Astrocyte (in vitro differentiated cells and primary cell): ENCODE results near the gene SYDE2.

Source experiments
- EZH2 ChIP-seq: IDR thresholded peaks from 2 replicates; pipeline ENCODE4 v1.6.1; 2012; ENCODE audit warnings: mild to moderate bottlenecking, low read length, inconsistent platforms; ENCODE audit not compliant: insufficient read depth
- TF ChIP-seq, protein P1 (sequence below): IDR thresholded peaks from 2 replicates; pipeline ENCODE4 v1.5.1; 2011; ENCODE audit warnings: low read depth, mild to moderate bottlenecking, inconsistent platforms, low read length, moderate library complexity; ENCODE audit not compliant: insufficient read depth

- TF ChIP-seq, protein P1, sequence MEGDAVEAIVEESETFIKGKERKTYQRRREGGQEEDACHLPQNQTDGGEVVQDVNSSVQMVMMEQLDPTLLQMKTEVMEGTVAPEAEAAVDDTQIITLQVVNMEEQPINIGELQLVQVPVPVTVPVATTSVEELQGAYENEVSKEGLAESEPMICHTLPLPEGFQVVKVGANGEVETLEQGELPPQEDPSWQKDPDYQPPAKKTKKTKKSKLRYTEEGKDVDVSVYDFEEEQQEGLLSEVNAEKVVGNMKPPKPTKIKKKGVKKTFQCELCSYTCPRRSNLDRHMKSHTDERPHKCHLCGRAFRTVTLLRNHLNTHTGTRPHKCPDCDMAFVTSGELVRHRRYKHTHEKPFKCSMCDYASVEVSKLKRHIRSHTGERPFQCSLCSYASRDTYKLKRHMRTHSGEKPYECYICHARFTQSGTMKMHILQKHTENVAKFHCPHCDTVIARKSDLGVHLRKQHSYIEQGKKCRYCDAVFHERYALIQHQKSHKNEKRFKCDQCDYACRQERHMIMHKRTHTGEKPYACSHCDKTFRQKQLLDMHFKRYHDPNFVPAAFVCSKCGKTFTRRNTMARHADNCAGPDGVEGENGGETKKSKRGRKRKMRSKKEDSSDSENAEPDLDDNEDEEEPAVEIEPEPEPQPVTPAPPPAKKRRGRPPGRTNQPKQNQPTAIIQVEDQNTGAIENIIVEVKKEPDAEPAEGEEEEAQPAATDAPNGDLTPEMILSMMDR, result no peak
- no peak for TF ChIP-seq EZH2
Measured at GRCh38 chr1:85178396-85178795, 22.4 kb downstream of the SYDE2 start.
